A673 (cell line): Measurements from ENCODE around the gene RASSF6. TPM values are rescaled to one million over a fixed set of nuclear protein-coding genes. Genes with fewer than 3 reads are reported as not detected.

Experiments used
- BruUV-seq: library from RNA; stranded (reverse); fragments of 400-500 nt; replicated peaks from 2 replicates; lab custom pipeline; 2021; lab: Mats Ljungman, UMichigan
- CTCF ChIA-PET: fragments of 300-600 bp; sonication (Branson Sonifier 250); formaldehyde crosslinking; loops from one replicate; lab custom pipeline; 2022; ENCODE audit warnings: antibody characterized with exemption; lab: Charles Lee
- POLR2A ChIA-PET: fragments of 300-600 bp; sonication (Branson Sonifier 250); formaldehyde crosslinking; loops from one replicate; lab custom pipeline; 2022; ENCODE audit warnings: antibody characterized with exemption; ENCODE audit not compliant: low non-redundant PET; lab: Charles Lee
- DNase-seq: peaks from one replicate; pipeline ENCODE4 v3.0.0-alpha.2; 2015; ENCODE audit warnings: low spot score
- H3K27ac ChIP-seq: fragments of 200-600 bp; sonication (generic); 2 replicates; pipeline ENCODE4 v1.5.1; 2016; ENCODE audit warnings: mixed run types, low read depth, mild to moderate bottlenecking, mixed read lengths, antibody characterized with exemption, low read length; ENCODE audit not compliant: poor library complexity, severe bottlenecking
- H3K27me3 ChIP-seq: fragments of 200-600 bp; sonication (generic); replicated peaks from 2 replicates; pipeline ENCODE4 v1.6.1; 2017; ENCODE audit warnings: mixed run types, low read depth, mild to moderate bottlenecking, mixed read lengths, antibody characterized with exemption, low read length; ENCODE audit not compliant: insufficient read depth, poor library complexity
- H3K36me3 ChIP-seq: fragments of 200-600 bp; sonication (generic); 2 replicates; pipeline ENCODE4 v1.6.1; 2016; ENCODE audit warnings: mixed run types, mild to moderate bottlenecking, mixed read lengths, antibody characterized with exemption, low read length; ENCODE audit not compliant: insufficient read depth, poor library complexity, severe bottlenecking
- H3K4me1 ChIP-seq: fragments of 200-600 bp; sonication (generic); 2 replicates; pipeline ENCODE4 v1.6.1; 2017; ENCODE audit warnings: mixed run types, mild to moderate bottlenecking, mixed read lengths, antibody characterized with exemption, low read length; ENCODE audit not compliant: insufficient read depth, poor library complexity, severe bottlenecking
- H3K4me3 ChIP-seq: fragments of 200-600 bp; sonication (generic); 2 replicates; pipeline ENCODE4 v1.5.1; 2016; ENCODE audit warnings: low read depth, mixed run types, mild to moderate bottlenecking, mixed read lengths, low read length; ENCODE audit not compliant: poor library complexity, severe bottlenecking
- H3K9me3 ChIP-seq: fragments of 200-600 bp; sonication (generic); 2 replicates; pipeline ENCODE4 v1.6.1; 2016; ENCODE audit warnings: mixed run types, low read depth, mild to moderate bottlenecking, mixed read lengths, antibody characterized with exemption, low read length; ENCODE audit not compliant: poor library complexity, severe bottlenecking
- CTCF ChIP-seq: fragments of 300-800, 200-600 bp; sonication (generic); conservative IDR thresholded peaks from 2 replicates; pipeline ENCODE4 v1.5.1; 2017; ENCODE audit warnings: low read depth, mild to moderate bottlenecking, antibody characterized with exemption, low read length, moderate library complexity, mixed read lengths
- EZH2 ChIP-seq: fragments of 200-600 bp; sonication (generic); IDR thresholded peaks from 2 replicates; pipeline ENCODE4 v1.6.1; 2017; ENCODE audit warnings: borderline replicate concordance, low read depth, mild to moderate bottlenecking, mixed read lengths, antibody characterized with exemption, low read length; ENCODE audit not compliant: poor library complexity, severe bottlenecking
- intact Hi-C: fragments of 100-400 bp; cut with micrococcal nuclease; formaldehyde crosslinking; loops from one replicate; pipeline ENCODE4 v1.10.0; 2022; ENCODE audit not compliant: unreplicated experiment
- total RNA-seq: library from RNA; stranded (reverse); gene quantifications from 2 replicates; pipeline ENCODE4 v1.2.3, GENCODE V29; 2021

RASSF6 gene
- total RNA-seq, 1 experiment from 2014 or later = not detected

- H3K4me3 ChIP-seq = no peak overlapping the region
- no peak for DNase-seq
- intact Hi-C loops = no loop called here
- ChIA-PET POLR2A (no interaction called here), CTCF (no interaction called here)
- no peaks in the 10 kb centered on the region for H3K9me3 ChIP-seq
- no TSS peak for BruUV-seq
- H3K27me3 ChIP-seq = no peaks in the 10 kb centered on the region
- no peak overlapping the region for H3K27ac ChIP-seq
- TF ChIP-seq CTCF (no peak), EZH2 (no peak)
- H3K36me3 ChIP-seq = no peaks in the 10 kb centered on the region
- H3K4me1 ChIP-seq = peaks cover 11% of the 10 kb centered on the region
Observed at GRCh38 chr4:73525611-73526010, 94.6 kb downstream of the RASSF6 start.

GRCh38 chr4:73523126-73523525 is 97.1 kb downstream of the RASSF6 start:
- DNase-seq = no peak
- ChIA-PET POLR2A (interaction anchor here (0.6 kb wide), 1 partner anchor 21 kb away, joined by 10 read pairs; no protein-coding TSS in a partner anchor), CTCF (no interaction called here)
- H3K9me3 ChIP-seq = no peaks in the 10 kb centered on the region
- no peak overlapping the region for H3K4me3 ChIP-seq
- H3K27me3 ChIP-seq = no peaks in the 10 kb centered on the region
- no peaks in the 10 kb centered on the region for H3K36me3 ChIP-seq
- intact Hi-C loops = no loop called here
- no peak for TF ChIP-seq CTCF
- TF ChIP-seq EZH2 = no peak
- BruUV-seq = no TSS peak
- H3K4me1 ChIP-seq = peaks cover 14% of the 10 kb centered on the region
- no peak overlapping the region for H3K27ac ChIP-seq

Other genes with a start within 250 kb of the RASSF6 start
- gene ALB, start 216.1 kb downstream of the RASSF6 start, total RNA-seq = not detected in 2 replicates
- gene AFP, start 184.2 kb downstream of the RASSF6 start, total RNA-seq = not detected in 2 replicates
- gene AFM, start 138.7 kb downstream of the RASSF6 start, total RNA-seq = 0.15 TPM in 1 of 2 replicates, not detected in the other
- 2.5 and 2.7 TPM in 2 replicates for gene CXCL8, start 120.1 kb upstream of the RASSF6 start, total RNA-seq
- 0.28 and 0.56 TPM in 2 replicates for gene CXCL6, start 216.2 kb upstream of the RASSF6 start, total RNA-seq
- not detected in 2 replicates for gene PF4V1, start 232.9 kb upstream of the RASSF6 start, total RNA-seq
- 0.45 TPM in 1 of 2 replicates, not detected in the other for gene CXCL1, start 249.0 kb upstream of the RASSF6 start, total RNA-seq